Right lobe of liver (tissue), 6 donors: ENCODE data around the gene ZNF365. TPM values are rescaled to one million over a fixed set of nuclear protein-coding genes. Genes with fewer than 3 reads are reported as not detected.

Experiments
- ATAC-seq, 4 donors: fragments of 200-7000 bp; cut with Tn5 transposase; one replicate each; pipeline ENCODE4 v1.9.1; 2020; ENCODE audit warnings: mild to moderate bottlenecking in 4 of 4, moderate library complexity in 4 of 4
- DNase-seq, 3 donors: peaks; one replicate each; pipeline ENCODE4 v3.0.0-alpha.2; 2020
- H3K27ac ChIP-seq, 3 donors: fragments of 200-600 bp; one replicate each; pipeline ENCODE4 v1.8.0; 2022
- H3K27me3 ChIP-seq, 2 donors: fragments of 200-600 bp; one replicate each; pipeline ENCODE4 v1.8.0; 2022
- H3K36me3 ChIP-seq, 4 donors: fragments of 200-600 bp; sonication (generic) in 1 of 4; one replicate each; pipeline versions ENCODE4 v1.5.1 to v1.8.0; 2017 to 2022; ENCODE audit warnings: control low read depth in 1 of 4
- H3K4me1 ChIP-seq, 4 donors: fragments of 200-600 bp; sonication (generic) in 1 of 4; one replicate each; pipeline versions ENCODE4 v1.5.1 to v1.8.0; 2017 to 2022; ENCODE audit warnings: control low read depth in 1 of 4
- H3K4me3 ChIP-seq, 3 donors: fragments of 200-600 bp; one replicate each; pipeline ENCODE4 v1.8.0; 2022
- H3K9me3 ChIP-seq, 4 donors: fragments of 200-600 bp; sonication (generic) in 1 of 4; one replicate each; pipeline versions ENCODE4 v1.5.1 to v1.8.0; 2017 to 2022; ENCODE audit warnings: control low read depth in 1 of 4
- POLR2A ChIP-seq: fragments of 450-650 bp; IDR thresholded peaks from one replicate; pipeline ENCODE4 v1.6.1; 2017; ENCODE audit warnings: antibody characterized with exemption, mild to moderate bottlenecking
- WGBS: methylation state at CpG from one replicate; pipeline ENCODE4 v1.1.6; 2018; ENCODE audit warnings: low coverage, low lambda C conversion rate; ENCODE audit not compliant: insufficient coverage; ENCODE audit errors: missing lambda C conversion rate; 5-methylcytosine and 5-hydroxymethylcytosine counted together
- intact Hi-C, 2 donors: fragments of 100-400 bp; cut with DNase I; formaldehyde crosslinking; loops; one replicate each; pipeline versions ENCODE4 v1.11.2 to v1.14.1; 2022
- total RNA-seq, 6 experiments: library from RNA; depleted of rRNA in 2 of 6; stranded (reverse); fragments of >200 nt in 2 of 6; fragmentation: NEBNext Ultra II Directional in 3 of 6; extraction: Animal tissue kit (Norgen Biotek cat#: 25700) in 3 of 6; gene quantifications; one replicate each; pipeline versions ENCODE4 v1.1.0 to v1.2.4, GENCODE V29; 2016 to 2023
- TF ChIP-seq, protein P1 (sequence below), 4 donors: fragments of 200-600 bp in 3 of 4; fragments of 450-650 bp in 1 of 4; IDR thresholded peaks; one replicate each; pipeline versions ENCODE4 v1.5.1 to v1.8.0; 2016 to 2022; ENCODE audit warnings: antibody characterized with exemption in 4 of 4, mild to moderate bottlenecking in 2 of 4
- donor health status: DM: no; HTN: yes; CAD: no.
- donor health status: DM: no; HTN: no; CAD: no.
- donor health status: DM: no; HTN: no; CAD: no.
- donor health status: DM: no; HTN: yes; CAD: no.
- donor health status: DM: no; HTN: yes; CAD: no.

Gene ZNF365
- total RNA-seq, 6 experiments from 2014 or later: 0.06 TPM; not detected in 5

GRCh38 chr10:62384447-62385081, 10.4 kb downstream of the ZNF365 start:
- H3K27ac ChIP-seq: no peak overlapping the region
- TF ChIP-seq, protein P1, sequence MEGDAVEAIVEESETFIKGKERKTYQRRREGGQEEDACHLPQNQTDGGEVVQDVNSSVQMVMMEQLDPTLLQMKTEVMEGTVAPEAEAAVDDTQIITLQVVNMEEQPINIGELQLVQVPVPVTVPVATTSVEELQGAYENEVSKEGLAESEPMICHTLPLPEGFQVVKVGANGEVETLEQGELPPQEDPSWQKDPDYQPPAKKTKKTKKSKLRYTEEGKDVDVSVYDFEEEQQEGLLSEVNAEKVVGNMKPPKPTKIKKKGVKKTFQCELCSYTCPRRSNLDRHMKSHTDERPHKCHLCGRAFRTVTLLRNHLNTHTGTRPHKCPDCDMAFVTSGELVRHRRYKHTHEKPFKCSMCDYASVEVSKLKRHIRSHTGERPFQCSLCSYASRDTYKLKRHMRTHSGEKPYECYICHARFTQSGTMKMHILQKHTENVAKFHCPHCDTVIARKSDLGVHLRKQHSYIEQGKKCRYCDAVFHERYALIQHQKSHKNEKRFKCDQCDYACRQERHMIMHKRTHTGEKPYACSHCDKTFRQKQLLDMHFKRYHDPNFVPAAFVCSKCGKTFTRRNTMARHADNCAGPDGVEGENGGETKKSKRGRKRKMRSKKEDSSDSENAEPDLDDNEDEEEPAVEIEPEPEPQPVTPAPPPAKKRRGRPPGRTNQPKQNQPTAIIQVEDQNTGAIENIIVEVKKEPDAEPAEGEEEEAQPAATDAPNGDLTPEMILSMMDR (IDR thresholded peaks at IDR 0.05): no peak
- TF ChIP-seq POLR2A: no peak
- H3K4me1 ChIP-seq: no peaks in the 10 kb centered on the region
- ATAC-seq: no peak
- WGBS: 39% methylated on average over 4 of the region's 4 CpGs
- no peak overlapping the region for H3K4me3 ChIP-seq
- intact Hi-C loops: no loop called here
- no peaks in the 10 kb centered on the region for H3K36me3 ChIP-seq
- no peaks in the 10 kb centered on the region for H3K9me3 ChIP-seq
- no peak for DNase-seq
- no peaks in the 10 kb centered on the region for H3K27me3 ChIP-seq

- DNase-seq (no peak), ATAC-seq (no peak)
- TF ChIP-seq, protein P1 (IDR thresholded peaks at IDR 0.05): no peak
- no peak for TF ChIP-seq POLR2A
- H3K9me3 ChIP-seq: no peaks in the 10 kb centered on the region
- no peaks in the 10 kb centered on the region for H3K36me3 ChIP-seq
- H3K27ac ChIP-seq: no peak overlapping the region
- no peaks in the 10 kb centered on the region for H3K27me3 ChIP-seq
- 50% methylated on average over 4 of the region's 4 CpGs for WGBS
- H3K4me3 ChIP-seq: no peak overlapping the region
- intact Hi-C loops: no loop called here
- H3K4me1 ChIP-seq: no peaks in the 10 kb centered on the region
Measured at GRCh38 chr10:62386356-62387320, 12.5 kb downstream of the ZNF365 start.

- H3K36me3 ChIP-seq: no peaks in the 10 kb centered on the region
- no peak overlapping the region for H3K4me3 ChIP-seq
- TF ChIP-seq, protein P1 (IDR thresholded peaks at IDR 0.05): no peak
- TF ChIP-seq POLR2A: no peak
- no peaks in the 10 kb centered on the region for H3K27me3 ChIP-seq
- intact Hi-C loops: no loop called here
- WGBS: 81% methylated on average over 9 of the region's 9 CpGs
- no peaks in the 10 kb centered on the region for H3K9me3 ChIP-seq
- no peaks in the 10 kb centered on the region for H3K4me1 ChIP-seq
- H3K27ac ChIP-seq: no peak overlapping the region
- no peak for ATAC-seq
- DNase-seq: no peak
Measured at GRCh38 chr10:62388328-62388727, 14.2 kb downstream of the ZNF365 start.

DNA sequence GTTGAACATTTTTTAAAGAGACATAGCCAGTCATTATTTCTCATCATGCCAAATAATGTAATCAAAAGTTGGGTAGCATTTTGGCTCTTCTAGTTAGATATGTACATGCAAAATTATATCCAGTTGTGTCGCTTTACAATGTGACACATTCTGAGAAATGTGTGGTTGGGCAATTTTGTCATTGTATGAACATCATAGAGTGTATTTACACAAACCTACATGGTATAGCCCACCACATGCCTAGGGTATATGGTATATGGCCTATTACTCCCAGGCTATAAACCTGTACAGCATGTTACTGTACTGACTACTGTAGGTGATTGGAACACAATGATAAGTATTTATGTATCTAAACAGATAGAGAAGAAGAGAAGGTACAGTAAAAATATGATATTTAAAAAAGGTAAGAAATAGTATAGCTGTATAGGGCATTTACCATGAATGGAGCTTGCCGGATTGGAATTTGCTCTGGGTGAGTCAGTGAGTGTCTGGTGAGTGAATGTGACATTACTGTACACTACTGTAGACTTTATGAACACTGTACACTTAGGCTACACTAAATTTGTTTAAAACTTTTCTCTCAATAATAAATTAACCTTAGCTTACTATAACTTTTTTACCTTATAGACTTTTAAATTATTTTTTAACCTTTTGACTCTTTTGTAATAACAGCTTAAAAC, 16.5 kb downstream of the ZNF365 start:
- 78% methylated on average over 2 of the region's 2 CpGs for WGBS
- no peak for DNase-seq
- H3K36me3 ChIP-seq: no peaks in the 10 kb centered on the region
- H3K9me3 ChIP-seq: no peaks in the 10 kb centered on the region
- no peaks in the 10 kb centered on the region for H3K4me1 ChIP-seq
- no peaks in the 10 kb centered on the region for H3K27me3 ChIP-seq
- ATAC-seq: no peak
- H3K4me3 ChIP-seq: no peak overlapping the region
- intact Hi-C loops: no loop called here
- no peak overlapping the region for H3K27ac ChIP-seq
- TF ChIP-seq, protein P1 (IDR thresholded peaks at IDR 0.05): no peak
- no peak for TF ChIP-seq POLR2A
